GDM1 (cell line): ENCODE data around the gene ZNF675.
"Not testable (repeated sequence)": the region's sequence is repeated elsewhere in the genome, so short reads cannot be mapped to it uniquely, and the experiment has no call there.

Experiments
- DNase-seq: peaks from one replicate; lab custom pipeline; 2025; lab: John Stamatoyannopoulos, UW

ZNF675 gene

DNA sequence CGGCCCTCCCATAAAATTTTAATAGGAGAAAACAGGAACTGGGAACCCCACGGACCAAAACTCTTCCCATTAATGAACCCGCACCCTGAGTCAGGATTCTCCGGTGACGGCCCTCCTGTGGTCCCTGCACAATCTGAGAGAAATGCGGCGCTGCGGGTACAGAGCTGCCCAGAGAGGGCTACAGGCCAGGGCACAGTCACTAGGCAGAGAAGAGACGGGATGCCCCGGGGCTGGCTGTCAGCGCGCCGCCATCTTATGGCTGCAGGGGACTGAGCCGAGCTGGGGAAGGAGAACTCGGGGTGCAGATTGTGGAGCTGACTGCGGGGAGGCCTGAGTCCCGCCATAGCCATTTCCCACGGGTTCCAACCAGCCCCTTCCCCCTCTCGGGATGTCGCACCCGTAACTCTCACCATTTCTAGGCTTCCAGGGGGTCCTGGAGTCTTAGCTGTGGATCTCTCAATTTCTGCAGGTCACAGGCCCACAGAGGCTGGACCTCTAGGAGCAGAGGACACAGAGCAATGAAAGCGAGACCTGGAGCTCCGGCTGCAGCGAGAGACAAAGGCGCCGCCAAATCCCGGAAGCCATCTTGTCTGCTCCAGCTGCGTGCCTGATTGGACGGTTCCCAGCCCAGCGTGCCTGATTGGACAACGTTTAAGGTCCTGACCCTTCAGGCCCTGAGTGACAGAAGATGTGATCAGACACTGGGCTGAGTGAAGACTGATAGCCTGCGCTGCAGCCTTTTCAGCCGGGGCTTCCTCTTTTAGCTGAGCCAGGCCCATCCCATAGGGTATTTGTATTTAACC is at the start of gene ZNF675:
TSS of gene ZNF675 (minus strand) at position 592 of the 803 bp plus-strand sequence. CDS start at position 413, 179 bp downstream.
- DNase-seq: peak; percentile 86

DNA sequence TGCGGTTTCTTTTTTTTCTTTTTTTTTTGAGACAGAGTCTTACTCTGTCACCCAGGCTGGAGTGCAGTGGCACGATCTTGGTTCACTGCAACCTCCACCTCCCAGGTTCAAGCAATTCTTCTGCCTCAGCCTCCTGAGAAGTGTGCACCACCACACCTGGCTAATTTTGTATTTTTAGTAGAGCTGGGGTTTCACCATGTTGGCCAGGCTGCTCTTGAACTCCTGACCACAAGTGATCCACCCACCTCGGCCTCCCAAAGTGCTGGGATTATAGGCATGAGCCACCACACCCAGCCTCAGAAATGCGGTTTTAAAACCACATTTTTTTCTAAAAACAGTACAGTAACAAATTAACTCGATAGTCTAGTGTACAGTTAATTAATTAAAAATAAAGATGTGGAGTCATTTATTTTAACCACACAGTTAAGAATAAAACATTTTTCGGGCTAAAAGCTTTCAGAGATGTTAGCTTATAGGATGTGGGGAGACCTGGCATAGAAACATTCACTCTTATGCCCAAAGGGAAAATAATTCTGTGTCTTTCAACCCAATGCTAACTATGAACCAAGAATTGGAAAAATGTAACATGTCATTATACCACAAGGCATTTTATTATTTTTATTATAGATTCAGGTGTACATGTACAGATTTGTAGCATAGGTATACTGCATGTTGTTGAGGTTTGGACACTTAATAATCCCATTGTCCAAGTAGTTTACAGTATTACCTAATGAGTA is 43.9 kb upstream of the ZNF675 start:
- not testable (repeated sequence) for DNase-seq

DNA sequence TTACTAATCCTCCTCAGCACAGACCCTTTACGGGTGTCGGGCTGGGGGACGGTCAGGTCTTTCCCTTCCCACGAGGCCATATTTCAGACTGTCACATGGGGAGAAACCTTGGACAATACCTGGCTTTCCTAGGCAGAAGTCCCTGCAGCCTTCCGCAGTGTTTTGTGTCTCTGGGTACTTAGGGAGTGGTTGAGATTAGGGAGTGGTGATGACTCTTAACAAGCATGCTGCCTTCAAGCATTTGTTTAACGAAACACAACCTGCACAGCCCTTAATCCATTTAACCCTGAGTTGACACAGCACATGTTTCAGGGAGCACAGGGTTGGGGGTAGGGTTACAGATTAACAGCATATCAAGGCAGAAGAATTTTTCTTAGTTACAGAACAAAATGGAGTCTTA is 37.1 kb upstream of the ZNF675 start:
- not testable (repeated sequence) for DNase-seq

DNA sequence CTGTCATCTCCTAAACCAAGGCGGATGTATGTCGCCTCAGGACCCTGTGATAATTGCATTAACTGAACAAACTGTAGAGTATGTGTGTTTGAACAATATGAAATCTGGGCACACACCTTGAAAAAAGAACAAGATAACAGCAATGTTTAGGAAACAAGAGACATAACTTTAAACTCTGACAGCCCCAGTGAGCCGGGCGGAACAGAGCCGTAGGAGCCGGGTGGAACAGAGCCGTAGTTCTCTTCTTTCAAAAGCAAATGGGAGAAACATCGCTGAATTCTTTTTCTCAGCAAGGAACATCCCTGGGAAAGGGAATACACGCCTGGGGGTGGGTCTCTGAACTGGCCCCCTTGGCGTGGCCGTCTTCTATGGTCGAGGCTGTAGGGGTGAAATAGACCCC is 31.8 kb upstream of the ZNF675 start:
- DNase-seq: no peak

DNA sequence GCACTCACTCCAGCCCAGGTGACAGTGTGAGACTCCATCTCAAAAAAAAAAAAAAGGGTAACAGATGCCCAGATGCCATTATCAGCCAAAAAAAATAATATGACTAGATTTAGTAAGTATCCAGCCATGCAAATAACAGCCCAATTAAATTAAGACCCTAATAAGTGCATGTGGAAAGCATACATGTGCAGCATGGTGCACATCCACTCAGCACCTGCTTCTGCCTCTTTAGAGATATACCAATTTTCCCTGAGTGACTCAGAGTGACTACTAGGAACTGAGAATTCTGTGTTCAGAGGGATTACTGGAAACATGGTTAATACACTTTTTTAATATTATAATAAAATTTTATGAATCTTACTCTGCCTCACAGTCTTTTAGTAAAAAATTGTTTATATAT is 29.8 kb upstream of the ZNF675 start:
- no peak for DNase-seq

DNA sequence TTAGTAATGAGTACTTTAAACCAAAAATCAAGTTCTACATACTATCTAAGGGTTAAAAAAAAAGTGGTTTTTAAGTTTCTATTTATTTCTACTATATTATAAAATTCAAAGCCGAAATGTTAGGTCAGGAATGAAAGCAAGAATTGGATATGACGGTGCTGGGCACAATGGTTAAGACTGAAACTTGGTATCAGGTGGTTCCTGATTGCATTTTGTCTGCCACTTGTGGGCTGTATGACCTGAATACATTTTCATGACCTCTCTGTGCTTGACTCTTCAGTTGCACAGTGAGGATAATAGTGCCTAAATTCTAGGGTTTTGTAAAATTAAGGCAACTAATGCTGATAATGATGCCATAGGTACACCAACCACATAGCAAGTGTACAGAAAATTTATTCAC is 22.3 kb upstream of the ZNF675 start:
- no peak for DNase-seq

DNA sequence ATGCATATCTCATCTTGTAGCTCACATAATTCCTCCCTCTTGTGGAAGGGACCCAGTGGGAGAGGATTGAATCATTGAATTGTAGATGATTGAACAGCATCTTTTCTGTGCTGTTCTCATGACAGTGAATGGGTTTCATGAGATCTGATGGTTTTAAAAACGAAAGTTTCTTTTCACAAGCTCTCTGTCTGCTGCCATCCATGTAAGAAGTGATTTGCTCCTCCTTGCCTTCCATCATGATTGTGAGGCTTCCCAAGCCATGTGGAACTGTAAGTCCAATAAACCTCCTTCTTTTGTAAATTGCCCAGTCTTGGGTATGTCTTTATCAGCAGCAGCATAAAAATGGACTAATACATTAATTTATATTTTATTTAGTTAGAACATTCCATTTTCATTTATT is 19.6 kb upstream of the ZNF675 start:
- no peak for DNase-seq

DNA sequence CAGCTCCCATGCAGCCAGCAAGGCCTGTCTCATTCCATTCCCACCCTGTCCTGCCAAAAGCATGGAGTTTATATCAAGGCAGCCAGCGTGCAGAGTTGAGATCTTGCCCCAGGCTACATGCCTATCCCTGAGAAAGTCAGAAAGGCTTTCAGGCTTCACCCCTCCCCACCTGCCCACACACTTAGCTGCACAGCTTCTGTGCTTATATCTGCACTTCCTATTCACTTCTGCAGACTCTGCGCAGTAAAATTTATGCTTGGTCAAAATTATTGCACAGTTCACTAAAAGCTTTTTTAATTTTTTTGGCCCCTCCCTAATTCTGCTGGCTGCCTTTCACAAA is 12.5 kb upstream of the ZNF675 start:
- no peak for DNase-seq

DNA sequence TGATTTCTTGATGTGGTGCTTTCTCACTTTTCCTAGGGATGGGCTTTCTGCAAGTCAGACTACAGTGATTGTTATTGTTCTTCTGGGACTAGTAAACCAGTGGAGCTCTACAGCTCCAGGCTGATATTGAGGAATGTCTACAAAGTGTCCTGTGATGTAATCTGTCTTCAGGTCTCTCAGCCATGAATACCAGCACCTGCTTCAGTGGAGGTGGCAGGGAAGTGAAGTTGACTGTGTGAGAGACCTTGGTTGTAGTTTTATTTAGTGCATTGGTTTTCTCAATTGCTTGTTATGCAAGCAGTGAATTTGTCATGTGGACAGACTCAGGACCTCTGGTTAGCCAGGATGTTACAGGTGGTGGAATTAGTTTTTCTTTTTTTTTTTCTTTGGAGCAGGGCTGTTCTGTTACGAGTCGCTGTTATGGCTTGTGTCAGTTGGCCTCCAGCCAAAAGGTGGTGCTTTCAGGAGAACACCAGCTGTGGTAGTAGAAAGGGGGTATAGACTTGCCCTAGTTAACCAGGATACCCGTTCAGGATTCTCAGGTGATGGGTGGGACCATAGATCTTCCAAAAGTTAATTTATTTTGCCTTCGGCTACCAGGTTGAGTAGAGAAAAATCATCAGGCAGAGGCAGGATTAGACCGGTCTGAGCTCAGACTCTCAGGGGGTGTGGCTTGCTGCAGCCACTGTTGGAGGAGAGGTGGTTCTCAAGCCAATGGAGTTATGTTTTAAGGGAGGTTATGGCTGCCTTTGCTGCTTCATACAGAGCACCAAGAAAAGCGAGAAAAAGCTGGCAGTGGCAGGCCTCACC is 11.9 kb upstream of the ZNF675 start:
- no peak for DNase-seq

DNA sequence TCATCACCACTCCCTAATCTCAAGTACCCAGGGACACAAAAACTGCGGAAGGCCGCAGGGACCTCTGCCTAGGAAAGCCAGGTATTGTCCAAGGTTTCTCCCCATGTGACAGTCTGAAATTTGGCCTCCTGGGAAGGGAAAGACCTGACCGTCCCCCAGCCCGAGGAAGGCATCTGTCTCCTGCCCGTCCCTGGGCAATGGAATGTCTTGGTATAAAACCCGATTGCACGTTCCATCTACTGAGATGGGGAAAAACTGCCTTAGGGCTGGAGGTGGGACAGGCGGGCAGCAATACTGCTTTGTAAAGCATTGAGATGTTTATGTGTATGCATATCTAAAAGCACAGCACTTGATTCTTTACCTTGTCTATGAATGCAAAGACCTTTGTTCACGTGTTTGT is 5.9 kb upstream of the ZNF675 start:
- DNase-seq: not testable (repeated sequence)

DNA sequence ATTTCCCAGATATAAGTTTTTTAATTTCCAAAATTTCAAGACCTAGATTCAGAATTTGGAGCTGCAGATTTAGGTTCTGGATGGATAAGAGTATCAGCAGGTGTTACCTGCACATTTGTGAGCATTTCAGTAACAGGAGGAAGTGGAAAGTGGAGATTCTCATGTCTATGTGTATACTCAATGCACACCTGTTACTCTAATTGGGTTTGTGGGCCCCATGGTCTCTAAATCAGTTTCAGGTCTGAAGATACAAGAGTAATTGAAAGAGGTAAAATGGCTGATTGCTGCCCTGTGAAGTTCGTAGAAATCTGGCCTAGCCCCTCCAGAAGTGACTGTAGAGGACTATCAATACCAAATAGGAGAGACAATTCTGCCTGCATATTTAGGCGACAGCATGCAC is 13.9 kb downstream of the ZNF675 start:
- no peak for DNase-seq

DNA sequence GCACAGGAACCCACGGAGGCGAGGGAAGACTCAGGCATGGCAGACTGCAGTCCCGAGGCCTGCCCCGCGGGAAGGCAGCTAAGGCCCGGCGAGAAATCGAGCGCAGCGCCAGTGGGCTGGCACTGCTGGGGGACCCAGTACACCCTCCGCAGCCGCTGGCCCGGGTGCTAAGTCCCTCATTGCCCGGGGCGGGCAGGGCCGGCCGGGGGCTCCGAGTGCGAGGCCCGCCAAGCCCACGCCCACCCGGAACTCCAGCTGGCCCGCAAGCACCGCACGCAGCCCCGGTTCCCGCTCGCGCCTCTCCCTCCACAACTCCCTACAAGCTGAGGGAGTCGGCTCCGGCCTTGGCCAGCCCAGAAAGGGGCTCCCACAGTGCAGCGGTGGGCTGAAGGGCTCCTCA is 18.4 kb downstream of the ZNF675 start:
- not testable (repeated sequence) for DNase-seq

DNA sequence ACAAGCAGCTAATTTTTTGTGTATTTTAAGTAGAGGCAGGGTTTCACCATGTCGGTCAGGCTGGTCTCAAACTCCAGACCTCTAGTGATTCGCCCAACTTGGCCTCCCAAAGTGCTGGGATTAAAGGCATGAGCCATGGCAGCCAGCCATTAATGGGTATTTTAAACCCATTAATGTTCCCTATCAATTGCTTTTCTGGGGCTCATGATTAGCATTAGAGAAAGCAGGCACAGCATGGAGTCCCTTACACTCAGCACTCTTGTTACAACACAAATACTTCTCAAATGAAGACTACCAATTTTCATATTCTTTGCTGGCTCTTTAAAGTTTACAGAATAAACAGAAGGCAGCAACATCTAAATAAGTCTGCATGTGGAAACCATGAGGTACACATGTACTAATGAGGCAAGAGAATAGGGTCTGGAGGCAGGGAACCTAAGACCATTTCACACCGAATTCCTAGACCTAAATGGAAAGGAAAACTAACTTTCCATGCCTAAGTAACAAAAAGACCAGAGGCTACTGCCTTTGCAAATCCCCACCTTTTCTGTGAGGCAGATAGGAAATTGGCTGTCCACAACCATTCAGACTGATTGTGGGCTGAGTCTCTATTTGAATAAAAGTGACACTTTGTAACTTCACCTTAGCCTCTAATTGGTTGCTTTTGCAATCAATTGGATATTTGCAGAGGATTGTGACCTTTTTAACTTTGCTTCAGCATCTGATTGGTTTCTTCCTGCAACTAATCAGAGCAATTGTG is 21.2 kb downstream of the ZNF675 start:
- DNase-seq: no peak

DNA sequence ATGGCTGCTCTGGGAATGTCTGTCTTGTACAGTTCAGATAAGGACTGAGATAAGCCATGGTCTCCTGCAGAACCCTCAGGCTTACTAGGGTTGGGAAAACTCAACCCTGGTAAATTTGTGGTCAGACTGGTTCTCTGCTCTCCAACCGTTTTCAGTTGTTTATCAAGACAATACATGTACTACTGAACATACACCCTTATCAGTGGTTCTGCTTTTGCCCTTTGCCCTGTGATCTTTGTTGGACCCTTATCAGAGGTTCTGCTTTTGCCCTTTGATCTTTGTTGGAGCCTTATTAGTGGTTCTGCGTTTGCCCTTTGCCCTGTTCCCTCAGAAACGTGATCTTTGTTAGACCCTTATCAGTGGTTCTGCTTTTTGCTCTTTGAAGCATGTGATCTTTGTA is 37.2 kb downstream of the ZNF675 start:
- DNase-seq: not testable (repeated sequence)
